GM18873 (cell line): ENCODE data around the gene ARHGAP15.

Source experiments
- ATAC-seq: cut with Tn5 transposase; IDR thresholded peaks from one replicate; pipeline ENCODE4 v1.9.1; 2021; ENCODE audit warnings: mild to moderate bottlenecking, moderate library complexity, moderate number of reproducible peaks; ENCODE audit not compliant: unreplicated experiment, low FRiP score

Gene ARHGAP15

DNA sequence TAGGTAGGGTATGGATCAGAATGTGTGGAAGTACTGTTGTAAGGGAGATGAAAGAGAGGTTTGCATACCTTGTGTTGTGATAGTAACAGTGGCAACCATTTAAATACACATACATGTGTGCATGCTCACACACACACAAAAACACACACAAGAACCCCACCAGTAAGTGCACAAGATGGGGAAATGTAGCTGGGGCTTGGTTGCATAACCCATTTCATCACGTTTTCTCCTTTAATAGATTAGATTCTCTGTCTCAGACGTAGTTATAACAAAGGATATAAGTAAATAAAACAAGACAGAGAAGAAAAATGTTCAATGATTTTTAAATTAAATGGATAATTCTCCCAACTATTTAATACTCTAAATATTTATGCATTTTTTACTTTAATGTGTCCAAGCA, 13.4 kb downstream of the ARHGAP15 start:
- no peak for ATAC-seq

DNA sequence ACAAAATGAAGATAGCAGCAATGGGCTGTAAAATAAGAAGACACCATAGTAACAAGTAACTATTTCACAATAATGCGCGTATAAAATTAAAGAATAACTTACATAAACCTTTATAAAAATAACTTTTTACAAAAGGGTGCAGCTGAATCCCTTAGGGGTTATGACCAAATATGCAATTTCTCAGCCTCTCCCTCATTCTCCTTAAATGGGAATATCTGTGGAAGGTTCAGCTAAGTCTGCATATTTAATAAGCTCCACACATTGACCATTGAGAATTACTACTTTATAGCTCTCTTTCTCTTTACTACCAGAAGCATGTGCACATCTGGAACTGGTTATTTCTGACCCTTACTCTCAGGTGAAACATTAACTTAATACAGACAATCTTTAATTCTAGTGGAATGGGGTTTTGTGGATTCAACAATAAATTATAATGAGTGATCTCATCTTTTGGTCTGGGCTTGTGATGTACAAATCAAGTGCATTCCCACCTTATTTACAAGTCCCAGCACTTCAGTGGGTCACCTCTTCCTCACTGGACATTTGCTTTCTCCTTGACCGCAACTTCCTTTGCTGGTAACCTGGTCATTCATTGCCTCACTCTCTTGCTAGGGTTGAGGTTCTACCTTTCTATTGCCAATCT, 15.7 kb downstream of the ARHGAP15 start:
- no peak for ATAC-seq

DNA sequence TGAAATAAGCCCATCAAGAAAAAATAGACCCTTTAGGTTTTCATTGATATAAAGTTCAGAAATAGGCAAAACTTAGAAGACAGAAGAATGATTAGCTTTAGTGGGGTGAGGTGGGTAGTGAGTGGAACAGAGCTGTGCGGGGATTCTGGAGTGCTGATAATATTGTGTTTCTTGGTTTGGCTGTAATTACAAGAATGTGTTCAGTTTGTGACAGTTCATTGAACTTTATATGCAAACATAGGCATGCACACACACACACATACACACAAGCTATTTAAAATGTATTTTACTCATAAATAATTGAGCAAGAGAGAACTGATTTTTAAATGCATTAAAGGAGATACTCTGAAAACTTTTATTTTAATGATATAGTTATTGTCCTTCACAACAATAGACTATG, 17.1 kb downstream of the ARHGAP15 start:
- no peak for ATAC-seq

DNA sequence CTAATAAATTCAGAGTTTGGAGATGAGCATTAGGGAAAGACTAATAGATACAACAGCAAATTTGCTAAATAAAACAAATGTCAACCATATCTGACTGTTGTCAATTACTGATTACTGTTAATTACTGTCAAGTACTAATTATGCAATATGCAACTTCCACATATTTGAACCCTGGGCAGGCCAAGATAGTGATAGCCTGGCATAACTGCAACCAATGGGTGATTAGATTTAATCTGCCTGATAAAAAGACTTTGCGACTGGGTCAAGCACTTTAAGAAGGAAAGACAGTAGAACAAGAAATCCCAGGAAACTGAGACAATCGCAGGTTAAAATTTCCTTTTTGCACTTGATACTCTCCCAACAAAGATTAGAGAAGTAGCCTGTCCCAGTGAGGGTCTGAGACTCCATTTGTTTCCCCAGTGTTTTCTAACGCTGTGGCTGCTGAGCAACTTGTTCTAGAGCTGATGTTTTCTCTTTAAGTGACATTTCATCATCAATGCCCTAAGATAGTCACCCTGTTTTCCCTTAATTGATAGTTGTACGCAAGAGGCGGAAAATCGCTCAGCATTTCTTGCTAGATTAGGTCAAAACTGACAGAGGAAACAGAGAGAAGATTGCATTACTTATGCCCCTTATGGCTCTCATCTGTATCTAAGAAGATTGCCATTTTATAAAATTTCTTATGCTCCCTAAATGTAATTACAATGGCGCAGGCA, 17.8 kb downstream of the ARHGAP15 start:
- no peak for ATAC-seq

DNA sequence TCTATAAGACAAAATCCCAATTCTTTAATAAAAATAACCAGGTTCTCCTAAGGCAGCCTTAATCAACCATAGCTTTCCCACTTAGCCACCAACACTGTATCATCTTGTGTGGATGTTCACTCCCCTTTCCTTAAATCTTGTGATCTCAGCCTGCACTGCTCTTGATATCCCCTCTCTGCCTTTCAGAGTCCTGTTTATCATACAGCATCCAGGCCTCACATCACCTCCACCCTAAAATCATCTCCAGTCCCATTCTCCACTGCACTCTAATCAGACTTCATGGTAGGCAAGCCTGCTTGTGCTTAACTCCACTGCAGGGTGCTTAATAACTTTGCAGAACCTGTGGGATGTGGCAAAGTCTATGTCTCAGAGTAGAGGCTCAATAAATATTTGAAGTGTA, 18.8 kb downstream of the ARHGAP15 start:
- ATAC-seq, result no peak

DNA sequence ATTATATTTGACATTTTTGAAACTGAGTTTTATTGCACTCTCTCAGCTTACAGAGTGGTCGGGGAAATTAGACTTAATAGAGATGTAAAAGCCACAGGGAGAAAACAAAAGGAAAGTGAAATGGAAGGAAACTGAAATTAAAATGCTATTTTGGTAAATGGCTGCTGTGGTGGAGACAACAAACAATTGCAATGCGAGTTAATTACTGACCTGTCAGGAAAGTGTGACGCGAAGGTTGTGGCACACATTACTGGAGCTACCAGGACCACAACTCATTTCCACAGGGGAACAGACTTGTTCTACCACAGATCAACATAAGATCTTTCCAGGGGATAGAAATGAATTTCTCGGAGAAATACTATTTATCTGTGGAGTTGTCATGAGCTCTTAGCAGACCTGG, 19.5 kb downstream of the ARHGAP15 start:
- ATAC-seq, result peak; percentile 52

DNA sequence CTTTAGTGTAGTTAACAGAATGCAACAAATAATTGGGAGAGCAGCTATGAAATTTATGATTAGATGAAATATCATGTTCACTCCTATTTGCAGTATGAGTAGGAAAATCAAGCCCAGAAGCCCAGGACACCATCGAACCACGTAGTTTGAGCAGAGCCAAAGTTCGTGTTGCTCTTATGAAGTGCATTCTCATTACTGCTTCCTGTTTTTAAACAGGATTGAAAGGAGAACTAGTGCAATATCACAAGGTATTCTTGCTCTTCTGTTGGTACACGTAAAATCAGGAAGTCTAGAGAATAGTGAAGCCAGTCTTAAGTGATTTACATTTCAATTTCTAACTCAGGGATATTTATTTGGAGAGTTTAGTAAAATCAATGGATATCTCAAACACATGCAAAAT, 21.1 kb downstream of the ARHGAP15 start:
- ATAC-seq, result peak; percentile 59

DNA sequence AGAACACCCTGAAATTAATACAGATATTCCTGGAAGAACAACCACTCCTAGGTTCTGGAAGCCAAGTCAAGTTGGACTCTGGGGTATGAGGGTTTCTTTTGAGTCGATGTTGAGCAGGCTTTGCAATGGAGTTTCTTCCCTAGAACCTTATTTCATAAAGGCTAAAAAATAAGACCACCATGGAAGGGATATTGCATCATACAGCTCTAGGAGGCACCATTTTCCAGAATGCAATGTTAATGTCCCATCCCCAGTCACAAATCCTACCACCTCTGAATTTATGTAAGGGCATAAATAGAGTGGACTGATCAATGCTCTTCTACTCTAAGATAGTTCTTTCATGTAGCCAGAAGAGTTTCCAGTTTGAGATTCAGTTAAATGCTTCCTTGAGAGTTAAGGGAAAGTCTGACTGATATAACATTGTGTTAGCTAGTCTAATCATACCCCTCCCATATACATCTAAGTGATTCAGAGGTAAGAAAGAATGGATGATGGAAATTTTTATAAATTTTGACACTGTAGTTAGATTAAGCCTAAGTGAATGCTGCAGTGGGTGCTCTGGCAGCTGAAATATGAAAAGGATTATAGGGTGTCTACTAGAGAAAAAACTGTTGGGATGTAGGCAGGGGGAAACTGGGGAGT, 22.0 kb downstream of the ARHGAP15 start:
- no peak for ATAC-seq

DNA sequence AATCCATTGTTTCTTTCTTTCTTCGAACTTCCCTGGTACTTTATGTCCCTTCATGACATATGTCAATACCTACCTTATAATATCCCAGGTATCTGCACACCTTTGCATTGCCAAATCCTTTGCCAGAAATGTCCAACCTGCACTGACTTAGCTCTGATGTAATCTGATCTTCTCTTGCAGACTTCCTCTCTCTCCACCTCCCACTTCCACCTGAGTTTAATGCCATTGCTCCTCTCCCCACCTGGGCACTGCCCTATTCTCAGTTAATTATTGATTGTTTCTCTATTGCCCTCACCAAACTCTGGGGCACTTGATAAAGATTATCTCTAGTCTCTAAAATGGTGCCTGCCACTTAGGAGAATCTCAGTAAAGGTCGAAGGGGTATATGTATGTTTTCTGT, 23.0 kb downstream of the ARHGAP15 start:
- no peak for ATAC-seq

DNA sequence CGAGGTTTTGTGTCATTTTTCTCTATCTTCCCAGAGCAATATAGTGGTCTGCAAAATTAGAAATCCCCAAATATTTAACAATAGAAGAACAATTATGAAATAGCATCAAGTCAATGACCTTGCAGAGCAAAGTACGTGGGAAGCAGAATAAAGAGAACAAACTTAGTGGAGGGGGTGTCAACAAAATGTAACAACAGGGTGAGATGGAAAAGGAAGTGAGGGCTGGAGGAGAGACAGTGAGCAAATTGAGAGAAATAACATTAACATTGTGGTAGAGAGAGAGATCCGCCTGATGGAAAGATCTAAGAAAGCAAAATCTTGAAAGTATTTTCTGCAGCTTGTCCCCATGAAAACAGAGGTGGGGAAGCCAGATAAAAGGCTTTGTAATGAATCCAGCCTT, 23.4 kb downstream of the ARHGAP15 start:
- no peak for ATAC-seq

DNA sequence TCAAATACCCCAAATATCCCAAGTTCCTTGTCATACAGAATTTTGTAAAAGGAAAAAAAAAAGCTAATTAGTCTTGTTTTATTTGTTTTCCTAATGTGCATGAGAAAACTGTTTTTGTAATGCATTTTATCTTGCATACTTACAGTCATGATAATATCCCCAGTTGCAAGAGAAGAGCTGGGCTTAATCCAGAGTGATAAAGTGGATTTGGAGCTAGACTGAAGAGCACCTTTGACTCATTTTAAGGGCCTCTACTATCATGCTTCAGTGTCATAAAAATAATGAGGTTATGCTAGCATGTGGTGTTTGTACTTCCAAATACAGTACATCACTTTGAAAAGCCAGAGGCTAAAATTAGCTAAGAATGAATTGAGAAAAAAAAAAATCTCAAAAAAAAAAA, 26.4 kb downstream of the ARHGAP15 start:
- no peak for ATAC-seq

DNA sequence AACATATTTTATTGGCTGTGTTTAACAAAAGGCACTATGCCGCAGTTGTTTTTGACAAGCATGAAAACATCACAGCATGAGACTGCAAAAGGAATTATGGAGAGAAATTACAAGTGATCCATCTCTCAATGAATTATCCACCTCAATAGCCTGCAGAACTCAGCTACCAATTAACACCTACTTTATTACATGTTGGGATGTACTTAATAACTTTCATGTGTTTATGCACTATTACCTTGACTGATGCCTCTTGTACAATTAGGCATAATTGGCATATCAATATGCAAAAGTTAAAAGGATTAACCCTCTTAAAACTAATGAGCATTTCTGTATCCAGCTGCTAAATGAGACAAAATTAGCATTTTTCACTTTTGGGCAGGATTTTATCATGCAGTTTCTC, 27.8 kb downstream of the ARHGAP15 start:
- no peak for ATAC-seq

DNA sequence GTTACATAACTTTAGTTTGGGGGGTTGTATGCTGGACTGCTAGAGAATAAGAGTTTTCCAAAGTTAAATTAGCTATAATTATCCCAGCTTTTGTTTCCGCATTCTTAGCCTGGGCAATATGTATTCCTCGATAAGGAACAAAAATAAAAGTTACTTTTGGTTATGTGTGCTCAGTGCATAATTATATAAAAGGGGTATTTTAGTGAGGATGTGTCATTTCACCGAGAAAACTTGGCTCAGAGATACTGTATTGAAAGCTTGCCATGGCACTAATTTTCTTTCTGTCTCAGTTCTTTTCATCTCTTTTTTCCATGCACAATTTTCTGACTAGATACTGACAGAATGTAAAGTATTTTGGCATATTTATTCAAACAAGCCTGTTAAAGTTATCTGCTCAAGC, 28.2 kb downstream of the ARHGAP15 start:
- ATAC-seq, result no peak

DNA sequence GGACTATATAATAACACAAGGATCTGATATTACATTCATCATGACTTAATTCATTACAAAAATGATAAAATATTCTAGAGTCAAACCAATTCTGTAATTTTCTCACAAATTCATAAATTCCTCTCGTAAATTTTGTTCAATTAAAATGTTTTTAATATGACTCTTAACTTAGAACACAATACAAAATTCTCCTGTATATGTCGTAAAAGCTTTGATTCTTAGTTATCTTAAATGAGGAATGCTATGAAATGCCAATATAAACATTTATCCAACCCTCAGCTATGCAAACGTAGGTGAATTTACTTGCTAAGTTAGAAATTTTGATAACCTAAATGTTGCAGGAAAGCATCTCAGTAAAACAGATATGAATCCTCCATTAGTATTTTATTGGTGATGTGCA, 28.9 kb downstream of the ARHGAP15 start:
- no peak for ATAC-seq

DNA sequence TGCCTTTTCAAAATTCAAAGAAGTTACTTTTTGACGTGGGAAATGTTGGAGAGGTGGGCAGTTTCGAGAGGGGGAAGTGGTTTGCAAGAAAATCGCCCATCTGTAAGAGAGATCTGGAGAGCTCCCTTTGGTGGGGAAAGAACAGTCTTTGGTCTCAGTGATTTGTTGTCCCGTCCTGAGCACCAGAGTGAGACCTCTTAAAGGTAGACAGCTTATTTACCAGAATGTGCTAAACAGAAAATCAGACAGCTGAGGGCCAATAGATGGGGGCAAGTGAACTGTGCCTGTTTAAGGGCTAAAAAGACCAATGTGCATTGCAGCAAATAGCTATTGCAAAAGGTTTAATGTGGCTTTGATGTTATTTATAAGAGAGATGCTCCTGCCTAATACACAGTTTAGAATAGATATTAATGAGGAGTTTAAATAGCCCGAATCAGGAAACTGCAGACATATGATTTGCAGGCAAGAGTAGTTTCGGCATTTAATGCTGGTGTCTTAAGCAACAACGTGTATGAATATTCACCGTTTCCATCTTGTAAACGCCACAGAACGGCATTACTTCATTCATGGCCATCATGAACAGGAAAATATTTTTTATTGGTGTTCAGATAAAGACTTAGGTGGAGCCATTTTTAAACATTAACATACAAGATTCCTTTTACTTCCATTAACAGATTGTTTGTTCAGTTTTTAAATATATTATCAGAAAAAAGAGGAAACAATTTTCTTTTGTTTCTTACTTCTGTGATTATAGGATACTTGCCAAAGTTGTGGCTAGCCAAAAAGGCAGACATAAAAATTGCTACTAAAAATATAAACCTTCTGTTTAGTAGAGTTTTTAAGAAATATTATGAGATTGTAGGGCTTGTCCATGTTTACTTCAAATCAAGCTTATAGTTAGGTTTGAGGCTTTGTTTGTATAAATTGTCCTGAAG, 29.6 kb downstream of the ARHGAP15 start:
- no peak for ATAC-seq

DNA sequence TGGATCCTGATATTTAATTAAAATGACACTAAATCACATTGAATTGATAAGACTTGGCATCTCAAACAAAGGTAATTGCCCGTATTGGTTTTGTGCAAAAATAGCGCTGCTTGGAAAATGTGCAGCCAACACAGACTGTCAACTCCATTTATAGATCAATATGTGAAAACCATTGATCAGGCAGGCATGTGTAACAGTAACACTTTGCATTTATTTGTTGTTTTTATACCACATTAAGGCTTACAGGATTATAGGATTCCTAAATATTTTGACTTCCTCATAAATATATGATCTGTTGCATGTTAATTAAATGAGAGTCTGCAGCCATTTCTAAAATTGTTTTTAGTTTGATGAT, 30.2 kb downstream of the ARHGAP15 start:
- ATAC-seq, result no peak

DNA sequence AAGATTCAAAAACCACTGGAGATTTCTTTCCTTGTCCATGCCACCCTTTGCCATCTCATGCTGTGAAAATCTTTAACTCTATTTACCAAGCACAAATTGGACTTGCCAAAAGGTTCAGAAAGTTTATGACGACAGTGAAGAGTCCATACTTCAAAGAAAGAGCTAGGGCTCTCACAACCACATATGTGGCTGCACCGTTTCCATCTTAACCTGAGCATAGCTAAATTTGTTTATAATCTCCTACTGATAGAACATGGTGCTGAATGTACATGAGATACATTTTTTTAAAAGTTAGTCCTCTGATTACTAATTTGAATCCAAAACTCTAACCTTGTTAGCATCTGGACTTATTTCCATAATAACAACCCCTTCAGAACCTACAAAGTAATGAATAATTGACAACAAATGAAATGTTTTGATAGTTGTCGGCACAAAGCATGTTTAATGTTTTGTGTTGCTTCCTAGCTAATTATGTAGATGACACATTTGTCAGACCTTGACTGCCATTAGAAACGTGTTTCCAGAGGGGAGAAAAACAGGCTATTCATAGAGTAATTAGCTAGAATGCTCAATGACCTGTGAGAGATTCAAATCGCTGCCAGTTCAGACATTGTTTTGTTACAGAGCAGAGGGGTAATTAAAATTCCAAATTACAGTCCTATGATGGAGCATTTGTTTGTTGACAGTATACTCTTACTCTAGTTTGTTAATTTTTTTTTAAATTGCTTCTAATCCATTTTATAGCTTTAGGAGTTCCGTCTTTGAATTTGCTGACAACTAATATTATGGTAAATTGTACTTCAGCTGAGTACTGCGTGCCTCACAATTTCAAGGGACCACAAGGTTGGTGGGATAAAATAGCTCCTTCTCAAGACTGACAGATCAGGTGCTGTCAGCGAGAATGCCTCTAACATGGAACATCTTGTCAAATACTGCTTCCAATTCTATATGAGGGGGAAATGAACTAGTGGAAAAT, 31.8 kb downstream of the ARHGAP15 start:
- ATAC-seq, result no peak

DNA sequence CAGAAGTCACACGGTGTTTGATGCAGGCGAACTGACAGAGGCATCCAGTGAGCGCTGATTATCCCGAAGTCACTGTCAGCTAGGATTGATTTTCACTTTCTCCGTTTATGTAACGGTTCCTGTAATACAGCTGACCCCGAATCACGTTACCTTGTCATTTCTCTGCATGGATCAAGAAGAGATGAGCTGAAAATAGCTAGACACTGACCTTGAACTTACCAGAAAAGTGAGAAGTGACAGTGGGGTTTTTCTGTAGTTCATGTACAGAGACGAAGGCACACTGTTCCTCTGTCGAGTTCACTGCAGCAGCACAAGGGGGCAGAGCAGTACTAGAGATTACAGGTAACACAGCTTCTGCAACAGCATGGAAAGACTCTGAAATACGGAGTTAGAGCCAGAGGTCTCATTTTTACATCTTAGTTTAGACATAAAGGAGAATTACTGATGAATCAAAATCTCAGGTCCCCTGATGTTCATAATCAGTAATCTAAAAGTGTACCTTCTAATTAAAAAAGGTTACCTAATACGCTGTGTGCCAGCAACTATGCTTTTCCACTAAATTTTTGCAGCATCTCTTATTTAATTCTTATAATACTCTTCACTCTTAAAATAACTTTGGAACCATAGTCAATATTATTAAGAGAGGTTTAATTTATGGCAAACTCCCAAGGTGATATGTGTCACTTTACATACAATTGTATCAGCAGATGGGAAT, 33.1 kb downstream of the ARHGAP15 start:
- peak; percentile 83 for ATAC-seq

DNA sequence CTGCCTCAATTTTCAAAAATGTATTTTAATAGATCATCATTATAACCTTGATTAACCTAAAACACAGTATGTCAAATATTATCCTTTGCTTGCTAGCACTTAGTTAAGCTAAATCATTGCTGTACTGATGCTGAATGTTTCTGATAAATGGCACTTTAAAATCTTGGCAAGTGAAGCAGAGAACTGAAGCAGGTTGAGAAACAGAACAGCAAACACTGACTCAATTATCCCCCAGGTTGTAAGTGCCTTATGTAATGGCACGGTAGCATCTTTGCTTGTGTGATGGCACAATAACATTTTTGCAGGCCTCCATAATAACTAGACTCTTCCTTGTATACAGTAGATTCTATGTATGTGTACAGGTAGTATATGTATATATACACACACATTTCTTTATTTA, 33.8 kb downstream of the ARHGAP15 start:
- ATAC-seq, result no peak
